ENCODE measurements around the gene APOO. TPM values are rescaled to one million over a fixed set of nuclear protein-coding genes. Genes with fewer than 3 reads are reported as not detected.

Gene APOO
- total and polyA plus RNA-seq, 2 experiments from 2014 or later, result 32.8 to 72.4 TPM

GRCh38 chrX:23883737-23884354, 23.9 kb downstream of the APOO start (continued):
- TF ChIP-seq NANOG (IDR thresholded peaks at IDR 0.05; ENCODE audit: borderline replicate concordance) (no peak), ZNF331 (CRISPR knock-in tag; IDR thresholded peaks at IDR 0.05; ENCODE audit: low read depth) (no peak), EZH2phosphoT487 (IDR thresholded peaks at IDR 0.05; ENCODE audit: unreplicated experiment) (no peak)

DNA sequence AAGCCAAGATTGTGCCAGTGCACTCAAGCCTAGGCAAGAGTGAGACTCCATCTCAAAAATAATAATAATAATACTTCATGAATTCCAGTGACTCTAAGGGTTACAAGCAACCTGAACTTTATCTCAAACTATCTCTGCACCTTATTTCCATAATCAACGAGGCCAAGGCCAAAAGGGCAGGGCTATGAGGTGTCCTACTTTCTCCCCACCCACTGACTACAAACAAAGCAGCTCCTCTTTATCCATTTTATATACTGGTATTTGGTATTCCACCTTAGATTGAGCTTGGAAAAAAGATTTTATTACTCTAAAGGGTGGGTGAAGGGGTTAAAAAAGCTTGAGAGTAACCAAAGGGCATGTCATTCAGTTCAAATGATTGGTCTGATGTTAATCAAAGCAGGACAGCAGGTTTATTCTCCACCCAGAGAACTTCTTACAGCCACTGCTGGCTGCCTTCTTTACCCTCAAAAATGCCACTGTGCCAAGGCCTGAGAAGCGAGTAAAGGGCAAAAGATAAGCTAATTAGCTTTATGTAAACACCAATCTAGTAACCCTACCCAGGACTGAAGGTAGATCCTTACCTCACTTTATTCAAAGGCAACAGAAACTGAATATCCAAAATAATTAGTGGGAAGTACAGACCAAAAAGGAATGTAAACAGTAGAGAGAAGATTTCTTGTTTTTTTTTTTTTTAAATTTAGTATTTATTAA, 28.2 kb downstream of the APOO start:
- no peak for ATAC-seq

DNA sequence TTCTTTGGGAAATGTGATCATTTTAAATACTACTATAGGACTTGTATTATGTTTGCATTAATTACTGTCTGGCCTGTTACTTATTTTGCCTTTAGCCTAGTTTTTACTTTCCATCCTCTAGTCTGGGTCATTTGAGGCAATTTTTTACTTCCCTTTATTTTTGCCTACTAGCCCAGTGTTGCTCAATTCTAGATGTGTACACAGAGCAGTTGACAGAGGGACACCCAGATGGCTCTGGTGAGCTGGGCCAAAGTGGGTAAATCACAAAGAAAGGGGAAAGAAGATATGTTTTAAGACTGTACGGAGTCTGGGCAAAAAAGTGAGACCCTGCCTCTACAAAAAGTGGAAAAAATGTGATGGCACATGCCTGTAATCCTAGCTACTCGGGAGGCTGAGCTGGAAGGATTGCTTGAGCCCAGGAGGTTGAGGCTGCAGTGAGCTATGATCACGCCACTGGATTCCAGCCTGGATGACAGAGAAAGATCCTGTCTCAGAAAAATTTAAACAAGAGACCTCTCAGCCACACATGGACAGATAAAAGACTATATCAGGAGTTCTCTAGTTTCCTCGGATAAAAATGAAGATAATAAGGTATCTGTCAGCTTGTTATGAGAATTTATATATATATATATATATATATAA, 35.7 kb downstream of the APOO start:
- H3K4me1 Mint-ChIP-seq, result no peaks in the 10 kb centered on the region
- Histone ChIP-seq H3F3A (replicated peaks; ENCODE audit: low read depth) (no peaks in the 10 kb centered on the region), H3K4me2 (no peak overlapping the region), H4K20me1 (replicated peaks; ENCODE audit: insufficient read depth) (no peaks in the 10 kb centered on the region), H3K27ac (ENCODE audit: low read depth) (no peak overlapping the region), H3K79me2 (replicated peaks; ENCODE audit: insufficient read depth) (no peaks in the 10 kb centered on the region), H2AFZ (no peak overlapping the region), H3K36me3 (ENCODE audit: insufficient read depth) (no peaks in the 10 kb centered on the region), H3K4me1 (ENCODE audit: insufficient read depth) (no peaks in the 10 kb centered on the region), H3K27me3 (ENCODE audit: insufficient read depth) (no peaks in the 10 kb centered on the region), H3K9me2 (ENCODE audit: insufficient read depth) (no peaks in the 10 kb centered on the region), H3K4me3 (no peak overlapping the region)
- peaks cover 7% of the 10 kb centered on the region; the same call in 2 of the 3 replicates for H3K36me3 Mint-ChIP-seq (ENCODE audit: low read depth)
- H3K27ac Mint-ChIP-seq, result no peak overlapping the region
- H3K9me3 Mint-ChIP-seq, result no peaks in the 10 kb centered on the region
- ATAC-seq, result no peak
- H3K4me3 Mint-ChIP-seq, result no peak overlapping the region
- H3K27me3 Mint-ChIP-seq (ENCODE audit: insufficient read depth, low read depth, poor library complexity), result no peaks in the 10 kb centered on the region
- no peak for DNase-seq (ENCODE audit: low spot score)
- TF ChIP-seq EZH2phosphoT487 (IDR thresholded peaks at IDR 0.05; ENCODE audit: unreplicated experiment) (no peak), CREB1 (CRISPR knock-in tag; IDR thresholded peaks at IDR 0.05; ENCODE audit: low read depth) (no peak), POLR2AphosphoS5 (IDR thresholded peaks at IDR 0.05; ENCODE audit: low read depth) (no peak), ZNF114 (CRISPR knock-in tag; IDR thresholded peaks at IDR 0.05) (no peak), NANOG (IDR thresholded peaks at IDR 0.05; ENCODE audit: borderline replicate concordance) (no peak)
- TF ChIP-seq, protein P1, sequence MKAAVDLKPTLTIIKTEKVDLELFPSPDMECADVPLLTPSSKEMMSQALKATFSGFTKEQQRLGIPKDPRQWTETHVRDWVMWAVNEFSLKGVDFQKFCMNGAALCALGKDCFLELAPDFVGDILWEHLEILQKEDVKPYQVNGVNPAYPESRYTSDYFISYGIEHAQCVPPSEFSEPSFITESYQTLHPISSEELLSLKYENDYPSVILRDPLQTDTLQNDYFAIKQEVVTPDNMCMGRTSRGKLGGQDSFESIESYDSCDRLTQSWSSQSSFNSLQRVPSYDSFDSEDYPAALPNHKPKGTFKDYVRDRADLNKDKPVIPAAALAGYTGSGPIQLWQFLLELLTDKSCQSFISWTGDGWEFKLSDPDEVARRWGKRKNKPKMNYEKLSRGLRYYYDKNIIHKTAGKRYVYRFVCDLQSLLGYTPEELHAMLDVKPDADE (IDR thresholded peaks at IDR 0.05), result no peak

More for the DNA sequence above, 28.2 kb downstream of the APOO start:
- H3K27me3 ChIP-seq (ENCODE audit: insufficient read depth), result no peaks in the 10 kb centered on the region
- H3F3A ChIP-seq (replicated peaks; ENCODE audit: low read depth), result no peaks in the 10 kb centered on the region
- H3K9me2 ChIP-seq (ENCODE audit: insufficient read depth), result no peaks in the 10 kb centered on the region
- H2AFZ ChIP-seq, result no peak overlapping the region
- H3K36me3 ChIP-seq (ENCODE audit: insufficient read depth), result no peaks in the 10 kb centered on the region
- H4K20me1 ChIP-seq (replicated peaks; ENCODE audit: insufficient read depth), result no peaks in the 10 kb centered on the region
- Mint-ChIP-seq H3K36me3 (ENCODE audit: low read depth) (peaks cover under 1% of the 10 kb centered on the region; the same call in 1 of the 3 replicates), H3K9me3 (no peaks in the 10 kb centered on the region), H3K4me1 (peaks cover 8% of the 10 kb centered on the region), H3K27ac (no peak overlapping the region), H3K27me3 (ENCODE audit: insufficient read depth, low read depth, poor library complexity) (peaks cover 1% of the 10 kb centered on the region), H3K4me3 (no peak overlapping the region)
- TF ChIP-seq EZH2phosphoT487 (IDR thresholded peaks at IDR 0.05; ENCODE audit: unreplicated experiment) (no peak), EZH2 (IDR thresholded peaks at IDR 0.05; ENCODE audit: low read depth, unreplicated experiment) (no peak), STAT1 (IDR thresholded peaks at IDR 0.05; ENCODE audit: unreplicated experiment) (no peak), JUNB (IDR thresholded peaks at IDR 0.05; ENCODE audit: unreplicated experiment) (no peak), ZNF114 (CRISPR knock-in tag; IDR thresholded peaks at IDR 0.05) (no peak), POLR2AphosphoS5 (IDR thresholded peaks at IDR 0.05; ENCODE audit: low read depth) (no peak)
- TF ChIP-seq, protein P2, sequence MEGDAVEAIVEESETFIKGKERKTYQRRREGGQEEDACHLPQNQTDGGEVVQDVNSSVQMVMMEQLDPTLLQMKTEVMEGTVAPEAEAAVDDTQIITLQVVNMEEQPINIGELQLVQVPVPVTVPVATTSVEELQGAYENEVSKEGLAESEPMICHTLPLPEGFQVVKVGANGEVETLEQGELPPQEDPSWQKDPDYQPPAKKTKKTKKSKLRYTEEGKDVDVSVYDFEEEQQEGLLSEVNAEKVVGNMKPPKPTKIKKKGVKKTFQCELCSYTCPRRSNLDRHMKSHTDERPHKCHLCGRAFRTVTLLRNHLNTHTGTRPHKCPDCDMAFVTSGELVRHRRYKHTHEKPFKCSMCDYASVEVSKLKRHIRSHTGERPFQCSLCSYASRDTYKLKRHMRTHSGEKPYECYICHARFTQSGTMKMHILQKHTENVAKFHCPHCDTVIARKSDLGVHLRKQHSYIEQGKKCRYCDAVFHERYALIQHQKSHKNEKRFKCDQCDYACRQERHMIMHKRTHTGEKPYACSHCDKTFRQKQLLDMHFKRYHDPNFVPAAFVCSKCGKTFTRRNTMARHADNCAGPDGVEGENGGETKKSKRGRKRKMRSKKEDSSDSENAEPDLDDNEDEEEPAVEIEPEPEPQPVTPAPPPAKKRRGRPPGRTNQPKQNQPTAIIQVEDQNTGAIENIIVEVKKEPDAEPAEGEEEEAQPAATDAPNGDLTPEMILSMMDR (conservative IDR thresholded peaks at IDR 0.05; ENCODE audit: low read depth in 2 of 2), result no peak
- no peak for DNase-seq (ENCODE audit: low spot score)
- no peak overlapping the region for H3K4me3 ChIP-seq
- no peaks in the 10 kb centered on the region; the same call in 1 of the 2 replicates for H3K4me1 ChIP-seq (ENCODE audit: insufficient read depth)
- H3K27ac ChIP-seq (ENCODE audit: low read depth), result no peak overlapping the region
- no peaks in the 10 kb centered on the region for H3K79me2 ChIP-seq (replicated peaks; ENCODE audit: insufficient read depth)
- no peak overlapping the region for H3K4me2 ChIP-seq
